WTC11 (cell line): ENCODE measurements around the gene TMEM238L. TPM values are rescaled to one million over a fixed set of nuclear protein-coding genes. Genes with fewer than 3 reads are reported as not detected.

ENCODE experiments used
- ATAC-seq: fragments of 200-7000 bp; cut with Tn5 transposase; 2 replicates; pipeline ENCODE4 v1.10.0; 2021; ENCODE audit warnings: mild to moderate bottlenecking, moderate library complexity
- CTCF ChIA-PET: fragments of 300-600 bp; sonication (Branson Sonifier 250); formaldehyde crosslinking; loops from one replicate; lab custom pipeline; 2021; ENCODE audit warnings: antibody characterized with exemption; lab: Charles Lee
- POLR2A ChIA-PET: fragments of 350-600 bp; sonication (Branson Sonifier 250); formaldehyde crosslinking; loops from one replicate; lab custom pipeline; 2021; ENCODE audit warnings: antibody characterized with exemption; lab: Charles Lee
- DNase-seq: peaks from one replicate; pipeline ENCODE4 v3.0.0; 2021; ENCODE audit warnings: low spot score
- H3K27ac Mint-ChIP-seq: 2 replicates; pipeline ENCODE4 v1.8.0; 2021; ENCODE audit warnings: mixed read lengths
- H3K27me3 Mint-ChIP-seq: 2 replicates; pipeline ENCODE4 v1.8.0; 2021; ENCODE audit warnings: low read depth, mild to moderate bottlenecking, moderate library complexity, mixed read lengths
- H3K36me3 Mint-ChIP-seq: 2 replicates; pipeline ENCODE4 v1.8.0; 2021; ENCODE audit warnings: mixed read lengths
- H3K4me1 Mint-ChIP-seq: 2 replicates; pipeline ENCODE4 v1.8.0; 2022; ENCODE audit warnings: mixed read lengths
- H3K4me3 Mint-ChIP-seq: 2 replicates; pipeline ENCODE4 v1.8.0; 2021; ENCODE audit warnings: mild to moderate bottlenecking, moderate library complexity, mixed read lengths
- H3K9me3 Mint-ChIP-seq: 2 replicates; pipeline ENCODE4 v1.8.0; 2021; ENCODE audit warnings: mixed read lengths
- ARID4B ChIP-seq: sonication (generic); formaldehyde crosslinking; IDR thresholded peaks from 2 replicates; pipeline ENCODE4 v1.8.0; 2023; ENCODE audit warnings: missing genetic modification reagents, mild to moderate bottlenecking, borderline replicate concordance
- CREM ChIP-seq: sonication (generic); formaldehyde crosslinking; IDR thresholded peaks from 2 replicates; pipeline ENCODE4 v1.8.1; 2022; ENCODE audit warnings: mild to moderate bottlenecking, missing genetic modification reagents, moderate library complexity
- JUN ChIP-seq: sonication (generic); formaldehyde crosslinking; IDR thresholded peaks from 2 replicates; pipeline ENCODE4 v1.8.0; 2023; ENCODE audit warnings: mild to moderate bottlenecking, missing genetic modification reagents
- NFYB ChIP-seq: sonication (generic); formaldehyde crosslinking; conservative IDR thresholded peaks from 2 replicates; pipeline ENCODE4 v1.8.0; 2022; ENCODE audit warnings: low read depth, missing genetic modification reagents
- SMAD3 ChIP-seq: sonication (generic); formaldehyde crosslinking; IDR thresholded peaks from 2 replicates; pipeline ENCODE4 v1.8.0; 2022; ENCODE audit warnings: missing genetic modification reagents, mild to moderate bottlenecking, borderline replicate concordance
- TEAD1 ChIP-seq: sonication (generic); formaldehyde crosslinking; IDR thresholded peaks from 2 replicates; pipeline ENCODE4 v1.8.0; 2022; ENCODE audit warnings: mild to moderate bottlenecking, missing genetic modification reagents
- ZBTB43 ChIP-seq: sonication (generic); formaldehyde crosslinking; IDR thresholded peaks from 2 replicates; pipeline ENCODE4 v1.8.1; 2023; ENCODE audit warnings: mild to moderate bottlenecking, missing genetic modification reagents
- ZNF423 ChIP-seq: fragments of 250-450 bp; sonication (Bioruptor Pico); IDR thresholded peaks from 2 replicates; pipeline ENCODE4 v2.1.2; 2022; ENCODE audit warnings: mild to moderate bottlenecking, moderate library complexity
- ZNF512 ChIP-seq: sonication (generic); formaldehyde crosslinking; IDR thresholded peaks from 2 replicates; pipeline ENCODE4 v1.8.1; 2022; ENCODE audit warnings: missing genetic modification reagents, borderline replicate concordance
- total RNA-seq: library from RNA; stranded (reverse); gene quantifications from 3 replicates; pipeline ENCODE4 v1.2.3, GENCODE V29; 2021
- TF ChIP-seq, protein P1 (sequence below): fragments of 250-450 bp; sonication (Bioruptor Pico); IDR thresholded peaks from 2 replicates; pipeline ENCODE4 v1.9.0; 2021; ENCODE audit warnings: mild to moderate bottlenecking
- TF ChIP-seq, protein P2 (sequence below): sonication (generic); formaldehyde crosslinking; IDR thresholded peaks from 2 replicates; pipeline ENCODE4 v1.8.0; 2022; ENCODE audit warnings: mild to moderate bottlenecking, missing genetic modification reagents

Gene TMEM238L
- total RNA-seq, 1 experiment from 2014 or later, result not detected

- no peak for TF ChIP-seq ARID4B (CRISPR knock-in tag)
- TF ChIP-seq, all 79 proteins: peak for 0
These were observed 24.3 kb downstream of the TMEM238L start (continued) for GRCh38 chr17:10779609-10780008.

DNA sequence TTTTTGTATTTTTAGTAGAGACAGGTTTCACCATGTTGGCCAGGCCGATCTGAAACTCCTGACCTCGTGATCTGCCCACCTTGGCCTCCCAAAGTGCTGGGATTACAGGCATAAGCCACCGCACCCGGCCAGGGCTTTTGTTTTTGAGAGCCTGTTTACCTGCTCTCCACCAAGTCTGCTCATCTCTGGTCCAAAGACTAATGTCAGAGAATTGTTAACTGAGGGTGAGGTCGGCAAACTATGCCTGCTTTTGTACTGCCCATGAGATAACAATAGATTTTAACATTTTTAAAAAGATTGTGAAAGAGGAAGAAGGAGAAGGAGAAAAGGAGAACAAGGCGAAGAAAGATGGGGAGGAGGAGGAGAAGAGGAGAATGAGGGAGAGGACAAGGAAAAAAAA, 26.0 kb downstream of the TMEM238L start:
- no peak for DNase-seq
- Mint-ChIP-seq H3K36me3 (peaks cover 12% of the 10 kb centered on the region), H3K9me3 (peaks cover 26% of the 10 kb centered on the region), H3K27me3 (no peaks in the 10 kb centered on the region), H3K4me1 (peaks cover 9% of the 10 kb centered on the region), H3K27ac (no peak overlapping the region), H3K4me3 (no peak overlapping the region)
- CTCF ChIA-PET, result interaction anchor here (1.0 to 1.1 kb wide), 2 partner anchors 24 to 67 kb away, joined by 3 read pairs; no protein-coding TSS in a partner anchor
- no peak for ATAC-seq
- POLR2A ChIA-PET, result interaction anchor here (1.1 kb wide), 1 partner anchor 21 kb away, joined by 3 read pairs; no protein-coding TSS in a partner anchor
- TF ChIP-seq JUN (CRISPR knock-in tag) (no peak), ZNF512 (no peak), NFYB (CRISPR knock-in tag) (no peak), ZBTB43 (no peak), TEAD1 (CRISPR knock-in tag) (no peak), ZNF423 (CRISPR knock-in tag) (no peak), SMAD3 (no peak)
- TF ChIP-seq, protein P1, sequence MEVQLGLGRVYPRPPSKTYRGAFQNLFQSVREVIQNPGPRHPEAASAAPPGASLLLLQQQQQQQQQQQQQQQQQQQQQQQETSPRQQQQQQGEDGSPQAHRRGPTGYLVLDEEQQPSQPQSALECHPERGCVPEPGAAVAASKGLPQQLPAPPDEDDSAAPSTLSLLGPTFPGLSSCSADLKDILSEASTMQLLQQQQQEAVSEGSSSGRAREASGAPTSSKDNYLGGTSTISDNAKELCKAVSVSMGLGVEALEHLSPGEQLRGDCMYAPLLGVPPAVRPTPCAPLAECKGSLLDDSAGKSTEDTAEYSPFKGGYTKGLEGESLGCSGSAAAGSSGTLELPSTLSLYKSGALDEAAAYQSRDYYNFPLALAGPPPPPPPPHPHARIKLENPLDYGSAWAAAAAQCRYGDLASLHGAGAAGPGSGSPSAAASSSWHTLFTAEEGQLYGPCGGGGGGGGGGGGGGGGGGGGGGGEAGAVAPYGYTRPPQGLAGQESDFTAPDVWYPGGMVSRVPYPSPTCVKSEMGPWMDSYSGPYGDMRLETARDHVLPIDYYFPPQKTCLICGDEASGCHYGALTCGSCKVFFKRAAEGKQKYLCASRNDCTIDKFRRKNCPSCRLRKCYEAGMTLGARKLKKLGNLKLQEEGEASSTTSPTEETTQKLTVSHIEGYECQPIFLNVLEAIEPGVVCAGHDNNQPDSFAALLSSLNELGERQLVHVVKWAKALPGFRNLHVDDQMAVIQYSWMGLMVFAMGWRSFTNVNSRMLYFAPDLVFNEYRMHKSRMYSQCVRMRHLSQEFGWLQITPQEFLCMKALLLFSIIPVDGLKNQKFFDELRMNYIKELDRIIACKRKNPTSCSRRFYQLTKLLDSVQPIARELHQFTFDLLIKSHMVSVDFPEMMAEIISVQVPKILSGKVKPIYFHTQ (CRISPR knock-in tag), result no peak

DNA sequence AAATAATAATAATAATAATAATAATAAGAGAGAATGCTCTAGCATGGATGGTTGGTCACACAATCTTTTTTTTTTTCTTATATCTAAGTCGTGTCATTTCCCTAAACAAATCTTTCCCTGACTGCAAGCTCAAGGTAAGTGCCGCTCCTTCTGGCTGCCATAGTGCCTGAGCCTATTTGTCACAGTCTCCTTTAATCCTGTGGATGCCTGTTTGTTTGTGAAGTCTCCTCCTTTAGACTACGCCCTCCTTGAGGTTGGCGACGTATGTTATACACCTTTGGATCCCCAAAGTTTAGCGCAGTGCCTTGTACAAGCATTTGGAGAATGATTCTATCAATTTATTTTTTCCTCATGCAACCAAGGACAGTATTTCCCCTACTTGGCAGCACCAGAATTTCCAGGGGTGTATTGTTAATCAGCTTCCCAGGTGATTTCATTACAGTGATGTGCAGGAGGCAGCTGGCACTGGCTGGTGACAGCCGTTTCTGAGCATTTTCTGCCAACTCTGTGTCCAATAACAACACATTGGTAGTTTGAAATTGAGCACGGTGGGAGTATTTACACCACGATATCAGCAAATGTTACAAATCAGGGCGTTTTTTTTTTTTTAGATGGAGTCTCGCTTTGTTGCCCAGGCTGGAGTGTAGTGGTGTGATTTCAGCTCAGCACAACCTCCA, 26.6 kb downstream of the TMEM238L start:
- Mint-ChIP-seq H3K36me3 (peaks cover 13% of the 10 kb centered on the region), H3K27ac (no peak overlapping the region), H3K9me3 (peaks cover 24% of the 10 kb centered on the region)
- ATAC-seq, result no peak
- TF ChIP-seq, protein P2, sequence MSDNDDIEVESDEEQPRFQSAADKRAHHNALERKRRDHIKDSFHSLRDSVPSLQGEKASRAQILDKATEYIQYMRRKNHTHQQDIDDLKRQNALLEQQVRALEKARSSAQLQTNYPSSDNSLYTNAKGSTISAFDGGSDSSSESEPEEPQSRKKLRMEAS (CRISPR knock-in tag), result no peak
- no peak for TF ChIP-seq CREM
- TF ChIP-seq, all 79 proteins: peak for 0
- H3K27me3 Mint-ChIP-seq, result no peaks in the 10 kb centered on the region
- no peak for DNase-seq
- peaks cover 11% of the 10 kb centered on the region; the same call in 1 of the 2 replicates for H3K4me1 Mint-ChIP-seq
- H3K4me3 Mint-ChIP-seq, result no peak overlapping the region
- ChIA-PET CTCF (interaction anchor here (1.1 kb wide), 1 partner anchor 67 kb away, joined by 3 read pairs; no protein-coding TSS in a partner anchor), POLR2A (no interaction called here)
